Measurements from ENCODE around the gene SKI.

SKI gene

GRCh38 chr1:2306151-2306978 lies 78.2 kb downstream of the SKI start:
- DNase-seq (ENCODE audit: low read depth in 2 of 2): no peak

DNA sequence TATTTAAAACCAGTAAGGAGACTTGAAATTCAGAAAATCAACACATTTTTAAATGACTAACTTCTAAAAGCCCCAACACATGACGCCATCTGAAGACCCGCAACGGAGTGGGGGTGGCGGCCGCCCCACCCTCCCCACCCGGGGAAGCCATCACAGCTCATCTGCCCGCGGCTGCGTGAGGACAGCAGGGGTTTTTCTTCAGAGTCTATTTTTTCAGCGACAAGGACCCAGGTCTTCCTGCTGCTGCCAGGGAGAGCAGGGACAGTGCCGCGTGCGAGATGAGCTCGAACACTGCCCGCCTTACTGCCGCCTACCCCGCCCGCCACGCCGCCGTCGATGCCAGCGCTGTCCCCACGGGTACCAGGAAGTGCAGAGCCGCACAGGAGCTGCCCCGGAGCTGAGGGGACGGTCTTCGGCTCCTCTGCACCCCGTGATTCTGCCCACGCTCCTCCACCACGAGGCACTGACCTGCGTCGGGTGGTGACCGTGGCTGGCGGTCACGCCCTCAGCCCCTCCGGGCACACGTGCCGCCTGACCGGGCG lies 79.0 kb downstream of the SKI start:
- DNase-seq (ENCODE audit: low read depth in 2 of 2): no peak

- no peak for DNase-seq (ENCODE audit: low read depth in 2 of 2)
Observed at GRCh38 chr1:2307972-2308371, 79.9 kb downstream of the SKI start.

GRCh38 chr1:2308844-2309243 lies 80.7 kb downstream of the SKI start:
- DNase-seq (ENCODE audit: low read depth in 2 of 2): no peak

GRCh38 chr1:2310332-2311183 lies 82.4 kb downstream of the SKI start:
- DNase-seq (ENCODE audit: low read depth in 2 of 2): no peak

GRCh38 chr1:2311184-2312032 lies 83.3 kb downstream of the SKI start:
- peak; percentile 41 to 50 for DNase-seq (ENCODE audit: low read depth in 2 of 2)

DNA sequence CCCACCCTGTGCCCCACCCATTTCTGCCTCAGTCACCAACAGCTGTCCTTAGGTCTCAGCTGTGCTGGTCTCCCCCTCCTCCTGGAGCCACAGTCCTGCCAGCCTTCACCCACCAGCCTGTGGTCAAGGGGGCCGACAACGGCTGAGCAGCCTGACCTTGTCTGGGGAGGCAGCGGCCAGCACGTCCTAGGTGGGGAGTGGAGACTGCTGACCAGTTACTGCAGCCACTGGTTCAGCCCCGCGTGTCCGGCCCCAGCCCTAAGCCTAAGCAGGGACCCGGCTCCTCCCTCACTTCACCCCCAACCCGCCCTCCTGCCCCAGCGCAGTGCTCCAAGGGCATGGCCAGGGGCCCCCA lies 84.0 kb downstream of the SKI start:
- no peak for DNase-seq (ENCODE audit: low read depth in 2 of 2)

- DNase-seq (ENCODE audit: low read depth in 2 of 2): no peak
Observed at GRCh38 chr1:2312515-2313301, 84.6 kb downstream of the SKI start.

GRCh38 chr1:2313651-2314261 lies 85.6 kb downstream of the SKI start:
- DNase-seq (ENCODE audit: low read depth in 2 of 2): no peak

DNA sequence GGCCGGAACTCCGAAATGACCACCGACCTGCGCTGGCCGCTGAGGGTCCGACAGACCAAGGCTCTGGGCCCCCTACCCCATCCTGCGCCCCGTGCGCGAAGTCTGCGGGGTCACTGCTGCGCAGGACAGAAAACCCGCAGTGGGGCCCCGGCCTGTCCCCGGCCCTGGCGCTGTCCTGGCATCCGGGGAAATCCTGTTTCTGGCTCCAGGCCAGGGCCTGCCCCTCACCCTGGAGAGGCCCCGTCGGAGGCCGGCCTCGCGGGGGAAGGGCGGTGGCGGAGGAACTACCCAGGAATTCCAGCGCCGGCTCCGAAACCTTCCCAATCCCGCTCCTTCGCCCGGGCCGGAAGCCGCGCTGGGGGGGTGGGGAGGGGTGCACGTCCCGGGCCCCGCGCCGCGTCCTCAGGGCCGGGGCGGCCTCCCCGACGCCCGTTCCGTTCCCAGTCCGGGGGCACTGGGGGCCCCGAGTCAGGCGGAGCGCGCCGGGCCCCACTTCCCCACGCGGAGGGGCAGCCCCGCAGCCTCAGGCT lies 86.2 kb downstream of the SKI start:
- DNase-seq (ENCODE audit: low read depth in 2 of 2): no peak

DNA sequence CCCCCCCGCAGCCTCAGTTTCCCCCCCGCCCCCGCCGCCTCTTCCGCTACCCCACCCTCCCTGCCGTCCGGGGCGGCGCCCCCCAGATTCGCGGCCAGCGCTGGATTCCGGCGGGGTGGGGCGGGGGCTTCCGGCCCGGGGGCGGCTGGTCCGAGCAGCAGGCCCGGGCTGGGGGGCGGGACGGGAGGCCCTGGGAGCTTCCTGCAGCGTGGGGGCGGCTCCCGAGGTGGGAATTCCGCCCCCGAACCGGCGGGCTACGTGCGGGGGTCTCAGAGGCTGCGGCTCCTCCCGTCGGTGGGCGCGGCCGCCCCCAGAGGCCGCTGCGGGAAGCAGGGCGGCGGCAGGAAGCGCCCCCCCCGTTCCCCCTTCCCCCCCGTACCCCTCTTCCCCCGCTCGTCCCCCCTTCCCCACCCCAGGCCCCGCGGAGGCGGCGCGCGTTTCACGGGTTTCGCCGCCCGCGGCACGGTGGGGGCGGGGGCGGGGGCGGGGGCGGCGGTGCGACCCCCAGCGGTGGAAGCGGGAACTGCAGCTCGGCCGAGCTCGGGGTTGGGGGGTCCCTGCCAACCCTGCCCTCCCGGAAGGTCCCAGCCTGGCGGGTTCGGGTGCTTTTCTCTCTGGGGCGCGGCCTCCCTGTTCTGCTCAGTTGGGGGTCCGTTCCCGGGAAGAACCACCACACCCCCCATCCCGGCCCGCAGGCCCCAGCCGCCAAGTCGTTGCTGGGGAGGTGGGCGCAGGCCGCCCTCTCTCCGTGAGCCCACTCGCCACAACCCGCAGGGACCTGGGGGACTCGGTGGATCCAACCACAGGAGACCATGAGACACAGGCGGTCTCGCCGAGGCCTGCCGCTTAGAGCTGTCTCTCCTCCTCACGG lies 86.9 kb downstream of the SKI start:
- DNase-seq (ENCODE audit: low read depth in 2 of 2): peak; percentile 32 to 35

- DNase-seq (ENCODE audit: low read depth in 2 of 2): no peak
Observed at GRCh38 chr1:2315674-2316450, 87.7 kb downstream of the SKI start.

DNA sequence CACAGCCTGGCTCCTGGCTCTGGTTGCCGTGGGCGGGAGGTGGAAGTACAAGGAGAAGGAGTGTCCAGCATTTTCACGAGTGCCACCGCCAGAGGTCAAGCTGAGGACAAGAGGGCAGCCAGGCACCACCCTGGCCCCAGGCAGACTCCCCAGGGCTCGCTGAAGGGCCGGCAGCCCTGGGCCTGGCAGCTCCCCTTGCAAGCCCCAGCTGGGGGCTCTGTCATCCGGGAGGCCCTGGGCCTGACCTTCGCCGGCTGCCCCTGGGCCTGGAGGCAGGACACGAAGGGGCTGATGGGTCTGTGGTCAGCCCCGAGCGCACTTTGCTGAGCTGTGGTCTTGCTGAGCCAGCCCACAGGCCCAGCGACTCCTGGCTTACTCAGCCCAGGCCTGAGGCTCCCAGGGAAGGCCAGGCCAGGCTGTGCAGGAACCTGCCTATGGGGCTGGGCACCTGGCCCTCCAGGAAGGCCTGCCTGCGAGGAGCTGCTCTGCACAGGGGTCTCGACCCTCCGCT lies 88.4 kb downstream of the SKI start:
- DNase-seq (ENCODE audit: low read depth in 2 of 2): no peak

GRCh38 chr1:2317230-2318065 lies 89.3 kb downstream of the SKI start:
- no peak for DNase-seq (ENCODE audit: low read depth in 2 of 2)

- no peak for DNase-seq (ENCODE audit: low read depth in 2 of 2)
Observed at GRCh38 chr1:2318314-2319278, 90.5 kb downstream of the SKI start.

- DNase-seq (ENCODE audit: low read depth in 2 of 2): no peak
Observed at GRCh38 chr1:2319291-2319690, 91.2 kb downstream of the SKI start.

Data from stimulated activated CD8-positive, alpha-beta memory T cell treated with anti-CD3 and anti-CD28 coated beads, Interleukin-2, amount 100 ng/mL, for 48 hours (primary cell).